ENCODE results near the gene RSBN1L.

DNA sequence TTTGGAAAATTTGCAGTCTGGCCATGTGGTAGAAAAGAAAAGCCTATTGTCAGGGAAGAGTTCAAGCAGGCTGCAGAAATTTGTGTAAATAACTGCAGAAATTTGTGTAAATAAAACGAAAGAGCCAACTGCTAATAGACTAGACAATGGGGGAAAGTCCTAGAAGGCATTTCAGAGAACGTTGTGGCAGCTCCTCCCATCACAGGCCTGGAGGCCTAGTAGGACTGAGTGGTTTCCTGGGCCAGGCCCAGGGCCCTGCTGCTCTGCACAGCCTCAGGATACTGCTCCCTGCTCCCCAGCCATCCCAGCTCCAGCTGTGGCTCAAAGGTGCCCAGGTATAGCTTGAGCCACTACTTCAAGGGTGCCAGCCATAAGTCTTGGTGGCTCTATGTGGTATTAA is 50.9 kb downstream of the RSBN1L start:
- TF ChIP-seq, protein P1, sequence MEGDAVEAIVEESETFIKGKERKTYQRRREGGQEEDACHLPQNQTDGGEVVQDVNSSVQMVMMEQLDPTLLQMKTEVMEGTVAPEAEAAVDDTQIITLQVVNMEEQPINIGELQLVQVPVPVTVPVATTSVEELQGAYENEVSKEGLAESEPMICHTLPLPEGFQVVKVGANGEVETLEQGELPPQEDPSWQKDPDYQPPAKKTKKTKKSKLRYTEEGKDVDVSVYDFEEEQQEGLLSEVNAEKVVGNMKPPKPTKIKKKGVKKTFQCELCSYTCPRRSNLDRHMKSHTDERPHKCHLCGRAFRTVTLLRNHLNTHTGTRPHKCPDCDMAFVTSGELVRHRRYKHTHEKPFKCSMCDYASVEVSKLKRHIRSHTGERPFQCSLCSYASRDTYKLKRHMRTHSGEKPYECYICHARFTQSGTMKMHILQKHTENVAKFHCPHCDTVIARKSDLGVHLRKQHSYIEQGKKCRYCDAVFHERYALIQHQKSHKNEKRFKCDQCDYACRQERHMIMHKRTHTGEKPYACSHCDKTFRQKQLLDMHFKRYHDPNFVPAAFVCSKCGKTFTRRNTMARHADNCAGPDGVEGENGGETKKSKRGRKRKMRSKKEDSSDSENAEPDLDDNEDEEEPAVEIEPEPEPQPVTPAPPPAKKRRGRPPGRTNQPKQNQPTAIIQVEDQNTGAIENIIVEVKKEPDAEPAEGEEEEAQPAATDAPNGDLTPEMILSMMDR (IDR thresholded peaks at IDR 0.05), result no peak
- no peak for TF ChIP-seq POLR2A (IDR thresholded peaks at IDR 0.05)
